ENCODE measurements around the gene FOXD4L3.
"Not testable (repeated sequence)": the region's sequence is repeated elsewhere in the genome, so short reads cannot be mapped to it uniquely, and the experiment has no call there.

- TF ChIP-seq JARID2 (CRISPR knock-in tag; IDR thresholded peaks at IDR 0.05; ENCODE audit: insufficient replicate concordance); TAF1 (CRISPR knock-in tag; IDR thresholded peaks at IDR 0.05); RFX5 (IDR thresholded peaks at IDR 0.05; ENCODE audit: low read depth, low read length); HNRNPUL1 (IDR thresholded peaks at IDR 0.05; ENCODE audit: low read depth, low read length); EP300 (IDR thresholded peaks at IDR 0.05; ENCODE audit: low read depth in 2 of 2, low read length in 2 of 2); EP300 (CRISPR knock-in tag; IDR thresholded peaks at IDR 0.05; ENCODE audit: borderline replicate concordance); KLF16 (CRISPR knock-in tag; IDR thresholded peaks at IDR 0.05); PCBP2 (optimal IDR thresholded peaks at IDR 0.05; ENCODE audit: low read depth, low read length, poor library complexity, severe bottlenecking): not testable (repeated sequence)
Measured at GRCh38 chr9:68304212-68304611, 1.5 kb downstream of the FOXD4L3 start.
